Measurements from ENCODE around the gene RPL12. TPM values are rescaled to one million over a fixed set of nuclear protein-coding genes. Genes with fewer than 3 reads are reported as not detected.
A peak's percentile ranks its signal among the peaks of the same experiment; 100 is the strongest.

The RPL12 gene
- total RNA-seq, 4 donors from 2014 or later, result 621 to 1,579 (median 999) TPM

- DNase-seq, result peak; percentile 89 to 97 (median 96)
- Histone ChIP-seq H3K4me3 (peak within 1 kb of the TSS; percentile 64 to 84 (median 73)), H3K4me1 (peaks cover 0 to 33% (median 9%) of the 10 kb centered on the region in 4 donors), H3K27ac (peak within 1 kb of the TSS; percentile 76 to 90 (median 84)), H3K9me3 (no peaks in the 10 kb centered on the region), H3K27me3 (no peaks in the 10 kb centered on the region), H3K36me3 (peaks cover 0 to 8% (median 0%) of the 10 kb centered on the region in 3 donors)
- TF ChIP-seq POLR2A (IDR thresholded peaks at IDR 0.05), result peak; percentile 73 to 74
- peak in 2 of 6 experiments; percentile 3 to 26 for TF ChIP-seq CTCF (IDR thresholded peaks at IDR 0.05)
Measured at GRCh38 chr9:127423934-127424675, 27.1 kb downstream of the RPL12 start, which contains the start of gene ZNF79. ZNF79 (plus strand) TSS chr9:127424382; CDS start chr9:127424788, 406 bp downstream.

DNA sequence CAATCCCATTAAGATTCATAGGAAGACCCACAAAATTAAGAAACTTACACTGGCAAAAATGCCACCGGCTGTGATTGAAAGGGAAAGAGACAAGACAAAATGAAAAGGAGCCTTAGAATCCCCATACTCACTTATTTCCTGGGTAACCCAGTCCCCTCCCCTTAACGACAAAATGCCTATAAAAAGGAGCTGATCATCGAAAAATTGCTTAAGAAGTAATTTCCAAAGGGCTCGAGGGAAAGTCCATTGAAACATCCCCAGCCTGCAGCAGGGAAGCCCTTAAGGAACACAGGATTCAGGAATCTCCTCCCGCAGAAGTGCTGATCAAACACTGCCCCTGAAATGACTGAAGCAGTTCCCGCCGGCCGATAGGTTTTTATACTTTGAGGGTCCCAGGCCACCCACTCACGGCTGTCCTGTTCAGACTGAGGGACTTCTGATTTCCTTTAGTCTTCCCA is 27.7 kb downstream of the RPL12 start:
- peak overlapping the region; percentile 76 to 90 (median 84) for H3K27ac ChIP-seq
- H3K36me3 ChIP-seq, result peaks cover 0 to 2% (median 0%) of the 10 kb centered on the region in 3 donors
- TF ChIP-seq POLR2A (IDR thresholded peaks at IDR 0.05), result no peak
- no peak for TF ChIP-seq CTCF (IDR thresholded peaks at IDR 0.05)
- peak overlapping the region; percentile 64 to 84 (median 73) for H3K4me3 ChIP-seq
- no peaks in the 10 kb centered on the region for H3K27me3 ChIP-seq
- peaks cover 0 to 33% (median 9%) of the 10 kb centered on the region in 4 donors for H3K4me1 ChIP-seq
- no peak for DNase-seq
- no peaks in the 10 kb centered on the region for H3K9me3 ChIP-seq

- TF ChIP-seq CTCF (IDR thresholded peaks at IDR 0.05) (no peak), POLR2A (IDR thresholded peaks at IDR 0.05) (no peak)
- Histone ChIP-seq H3K9me3 (no peaks in the 10 kb centered on the region), H3K4me1 (peaks cover 0 to 33% (median 9%) of the 10 kb centered on the region in 4 donors), H3K36me3 (no peaks in the 10 kb centered on the region), H3K27me3 (no peaks in the 10 kb centered on the region), H3K27ac (peak overlapping the region in 3 of 4 donors; percentile 16 to 90 (median 76)), H3K4me3 (peak overlapping the region in 3 of 4 donors; percentile 64 to 74 (median 72))
- no peak for DNase-seq
Measured at GRCh38 chr9:127422787-127423186, 28.4 kb downstream of the RPL12 start.

DNA sequence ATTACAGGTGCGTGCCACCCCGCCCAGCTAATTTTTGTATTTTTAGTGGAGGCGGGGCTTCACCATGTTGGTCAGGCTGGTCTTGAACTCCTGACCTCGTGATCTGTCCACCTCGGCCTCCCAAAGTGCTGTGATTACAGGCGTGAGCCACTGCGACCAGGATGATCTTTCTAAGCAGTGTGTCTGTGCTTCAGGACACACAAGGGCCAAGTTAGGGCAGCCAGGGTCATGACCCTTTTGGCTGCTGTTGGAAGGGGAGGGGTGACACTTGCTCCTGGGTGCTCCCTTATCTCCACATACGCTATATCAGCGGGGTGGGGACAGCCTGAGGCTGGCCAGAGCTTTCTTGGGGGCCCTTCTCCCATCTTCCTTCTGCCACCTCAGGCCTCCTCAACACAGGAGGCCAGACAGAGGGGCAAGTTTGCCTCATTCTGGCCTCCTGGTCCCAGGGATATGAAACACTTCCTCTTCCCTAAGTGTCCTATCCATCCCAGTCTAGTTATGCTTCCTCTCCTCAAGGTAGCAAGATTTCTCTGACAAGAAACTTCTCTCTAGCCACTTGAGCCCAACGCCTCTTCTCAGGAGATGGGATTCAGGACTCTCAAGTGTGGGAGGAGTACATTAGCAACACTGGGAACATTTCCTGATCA is 28.9 kb downstream of the RPL12 start:
- TF ChIP-seq CTCF (IDR thresholded peaks at IDR 0.05), result no peak
- Histone ChIP-seq H3K9me3 (no peaks in the 10 kb centered on the region), H3K36me3 (no peaks in the 10 kb centered on the region), H3K4me1 (peaks cover 0 to 33% (median 9%) of the 10 kb centered on the region in 4 donors), H3K27me3 (no peaks in the 10 kb centered on the region), H3K27ac (peak overlapping the region in 3 of 4 donors; percentile 16 to 90 (median 76)), H3K4me3 (peak overlapping the region in 3 of 4 donors; percentile 64 to 74 (median 72))
- no peak for DNase-seq

- Histone ChIP-seq H3K36me3 (no peaks in the 10 kb centered on the region), H3K4me3 (no peak overlapping the region), H3K27me3 (no peaks in the 10 kb centered on the region), H3K27ac (peak overlapping the region in 1 of 4 donors; percentile 90), H3K4me1 (peaks cover 0 to 31% (median 9%) of the 10 kb centered on the region in 4 donors), H3K9me3 (no peaks in the 10 kb centered on the region)
- DNase-seq, result no peak
- TF ChIP-seq CTCF (IDR thresholded peaks at IDR 0.05) (no peak), POLR2A (IDR thresholded peaks at IDR 0.05) (no peak)
Measured at GRCh38 chr9:127421057-127421456, 30.1 kb downstream of the RPL12 start.

Data from Peyer's patch (tissue), 4 donors.